Hepatocyte (in vitro differentiated cells): ENCODE measurements around the gene PLPP4. TPM values are rescaled to one million over a fixed set of nuclear protein-coding genes. Genes with fewer than 3 reads are reported as not detected.

ENCODE experiments used
- DNase-seq: peaks from one replicate; pipeline ENCODE4 v3.0.0-alpha.2; 2016; ENCODE audit warnings: low spot score
- H2AFZ ChIP-seq: fragments of 200-600 bp; sonication (generic); 2 replicates; pipeline ENCODE4 v1.6.0; 2016; ENCODE audit warnings: antibody characterized with exemption, mild to moderate bottlenecking
- H3K27ac ChIP-seq: fragments of 200-600 bp; sonication (generic); 2 replicates; pipeline ENCODE4 v1.5.1; 2016; ENCODE audit warnings: mild to moderate bottlenecking
- H3K27me3 ChIP-seq: fragments of 200-600 bp; sonication (generic); 2 replicates; pipeline ENCODE4 v1.6.1; 2016
- H3K36me3 ChIP-seq: fragments of 200-600 bp; sonication (generic); replicated peaks from 2 replicates; pipeline ENCODE4 v1.5.1; 2016; ENCODE audit warnings: low read depth; ENCODE audit not compliant: insufficient read depth
- H3K4me1 ChIP-seq: fragments of 200-600 bp; sonication (generic); 2 replicates; pipeline ENCODE4 v1.5.1; 2016; ENCODE audit warnings: mild to moderate bottlenecking, moderate library complexity; ENCODE audit not compliant: insufficient read depth
- H3K4me2 ChIP-seq: fragments of 200-600 bp; sonication (generic); 2 replicates; pipeline ENCODE4 v1.6.0; 2016
- H3K4me3 ChIP-seq: fragments of 200-600 bp; sonication (generic); 2 replicates; pipeline ENCODE4 v1.5.1; 2016; ENCODE audit warnings: mild to moderate bottlenecking
- H3K79me2 ChIP-seq: fragments of 200-600 bp; sonication (generic); 2 replicates; pipeline ENCODE4 v1.6.0; 2017; ENCODE audit warnings: mild to moderate bottlenecking
- H3K9me2 ChIP-seq: fragments of 200-600 bp; sonication (generic); replicated peaks from 2 replicates; pipeline ENCODE4 v1.6.0; 2017; ENCODE audit warnings: mild to moderate bottlenecking; ENCODE audit not compliant: insufficient read depth
- H3K9me3 ChIP-seq: fragments of 200-600 bp; sonication (generic); 2 replicates; pipeline ENCODE4 v1.5.1; 2016; ENCODE audit warnings: low read depth, mild to moderate bottlenecking
- H4K20me1 ChIP-seq: fragments of 200-600 bp; sonication (generic); 2 replicates; pipeline ENCODE4 v1.6.0; 2016; ENCODE audit warnings: mild to moderate bottlenecking; ENCODE audit not compliant: insufficient read depth, poor library complexity, severe bottlenecking
- CTCF ChIP-seq: fragments of 200-600 bp; sonication (generic); IDR thresholded peaks from 2 replicates; pipeline ENCODE4 v1.5.1; 2016; ENCODE audit warnings: antibody characterized with exemption, mild to moderate bottlenecking; ENCODE audit not compliant: poor library complexity
- EZH2 ChIP-seq: fragments of 200-600 bp; sonication (generic); IDR thresholded peaks from 2 replicates; pipeline ENCODE4 v1.6.1; 2016; ENCODE audit warnings: antibody characterized with exemption, mild to moderate bottlenecking, borderline replicate concordance
- EZH2phosphoT487 ChIP-seq: fragments of 200-600 bp; sonication (generic); IDR thresholded peaks from one replicate; pipeline ENCODE4 v1.6.1; 2018; ENCODE audit warnings: antibody characterized with exemption, mild to moderate bottlenecking, low read depth, moderate library complexity; ENCODE audit not compliant: unreplicated experiment, severe bottlenecking
- WGBS: methylation state at CpG from one replicate; pipeline ENCODE4 v1.1.6; 2016; ENCODE audit warnings: low lambda C conversion rate; ENCODE audit errors: missing lambda C conversion rate; 5-methylcytosine and 5-hydroxymethylcytosine counted together
- polyA plus RNA-seq: library from polyadenylated mRNA; unstranded; fragments of >200 nt; fragmentation: Nextera tagmentation; extraction: Ambion mirVana; gene quantifications from 2 replicates; pipeline ENCODE4 v1.2.1, GENCODE V29; 2016
- total RNA-seq: library from RNA; depleted of rRNA; stranded (reverse); fragments of >200 nt; gene quantifications from 2 replicates; pipeline ENCODE4 v1.2.3, GENCODE V29; 2014

PLPP4 gene
- total and polyA plus RNA-seq, 2 experiments from 2014 or later: 3.4 to 10.8 TPM

- Histone ChIP-seq H3K4me1 (no peaks in the 10 kb centered on the region), H3K27ac (no peak overlapping the region), H3K9me3 (no peaks in the 10 kb centered on the region), H3K4me2 (no peak overlapping the region), H3K79me2 (no peaks in the 10 kb centered on the region), H3K36me3 (no peaks in the 10 kb centered on the region), H4K20me1 (no peaks in the 10 kb centered on the region), H2AFZ (no peak overlapping the region), H3K9me2 (no peaks in the 10 kb centered on the region), H3K27me3 (no peaks in the 10 kb centered on the region), H3K4me3 (no peak overlapping the region)
- no peak for TF ChIP-seq EZH2
- TF ChIP-seq CTCF: no peak
- no peak for TF ChIP-seq EZH2phosphoT487
- DNase-seq: no peak
- WGBS: 81% methylated on average over 3 of the region's 3 CpGs
These were observed 64.9 kb downstream of the PLPP4 start for GRCh38 chr10:120521880-120522279.

- no peak overlapping the region for H3K27ac ChIP-seq
- no peak for DNase-seq
- no peak overlapping the region for H3K4me2 ChIP-seq
- no peak for TF ChIP-seq EZH2
- no peak for TF ChIP-seq CTCF
- no peak for TF ChIP-seq EZH2phosphoT487
- H3K4me1 ChIP-seq: no peaks in the 10 kb centered on the region
- H3K4me3 ChIP-seq: no peak overlapping the region
- WGBS: 89% methylated on average over 3 of the region's 3 CpGs
- H3K27me3 ChIP-seq: no peaks in the 10 kb centered on the region
- no peaks in the 10 kb centered on the region for H3K36me3 ChIP-seq
- no peaks in the 10 kb centered on the region for H3K9me2 ChIP-seq
- H3K9me3 ChIP-seq: no peaks in the 10 kb centered on the region
- no peaks in the 10 kb centered on the region for H4K20me1 ChIP-seq
- H2AFZ ChIP-seq: no peak overlapping the region
- no peaks in the 10 kb centered on the region for H3K79me2 ChIP-seq
These were observed 70.7 kb downstream of the PLPP4 start for GRCh38 chr10:120527691-120528090.

- no peak for DNase-seq
- no peaks in the 10 kb centered on the region for H3K9me2 ChIP-seq
- no peaks in the 10 kb centered on the region for H3K36me3 ChIP-seq
- no peaks in the 10 kb centered on the region for H3K4me1 ChIP-seq
- H4K20me1 ChIP-seq: no peaks in the 10 kb centered on the region
- H2AFZ ChIP-seq: no peak overlapping the region
- H3K79me2 ChIP-seq: no peaks in the 10 kb centered on the region
- H3K27me3 ChIP-seq: no peaks in the 10 kb centered on the region
- no peak for TF ChIP-seq EZH2
- TF ChIP-seq CTCF: no peak
- no peak for TF ChIP-seq EZH2phosphoT487
- H3K4me3 ChIP-seq: no peak overlapping the region
- H3K9me3 ChIP-seq: no peaks in the 10 kb centered on the region
- H3K4me2 ChIP-seq: no peak overlapping the region
- H3K27ac ChIP-seq: no peak overlapping the region
- 86% methylated on average over 1 of the region's 1 CpG for WGBS
These were observed 73.7 kb downstream of the PLPP4 start for GRCh38 chr10:120530699-120531098.

GRCh38 chr10:120538091-120538490 is 81.1 kb downstream of the PLPP4 start:
- no peak overlapping the region for H2AFZ ChIP-seq
- DNase-seq: no peak
- no peaks in the 10 kb centered on the region for H3K79me2 ChIP-seq
- no peaks in the 10 kb centered on the region for H3K9me3 ChIP-seq
- H4K20me1 ChIP-seq: no peaks in the 10 kb centered on the region
- no peaks in the 10 kb centered on the region for H3K9me2 ChIP-seq
- no peaks in the 10 kb centered on the region for H3K36me3 ChIP-seq
- no peak overlapping the region for H3K4me3 ChIP-seq
- H3K27me3 ChIP-seq: no peaks in the 10 kb centered on the region
- no peak for TF ChIP-seq CTCF
- no peak for TF ChIP-seq EZH2
- TF ChIP-seq EZH2phosphoT487: no peak
- H3K4me1 ChIP-seq: no peaks in the 10 kb centered on the region
- H3K4me2 ChIP-seq: no peak overlapping the region
- 84% methylated on average over 2 of the region's 2 CpGs for whole genome bisulfite sequencing
- no peak overlapping the region for H3K27ac ChIP-seq
